GM10847 (cell line): ENCODE data around the gene CYP1A2.

Experiments
- POLR2A ChIP-seq: IDR thresholded peaks from 2 replicates; pipeline ENCODE4 v1.6.1; 2011; ENCODE audit not compliant: insufficient read length; ENCODE audit errors: extremely low read depth

CYP1A2 gene

DNA sequence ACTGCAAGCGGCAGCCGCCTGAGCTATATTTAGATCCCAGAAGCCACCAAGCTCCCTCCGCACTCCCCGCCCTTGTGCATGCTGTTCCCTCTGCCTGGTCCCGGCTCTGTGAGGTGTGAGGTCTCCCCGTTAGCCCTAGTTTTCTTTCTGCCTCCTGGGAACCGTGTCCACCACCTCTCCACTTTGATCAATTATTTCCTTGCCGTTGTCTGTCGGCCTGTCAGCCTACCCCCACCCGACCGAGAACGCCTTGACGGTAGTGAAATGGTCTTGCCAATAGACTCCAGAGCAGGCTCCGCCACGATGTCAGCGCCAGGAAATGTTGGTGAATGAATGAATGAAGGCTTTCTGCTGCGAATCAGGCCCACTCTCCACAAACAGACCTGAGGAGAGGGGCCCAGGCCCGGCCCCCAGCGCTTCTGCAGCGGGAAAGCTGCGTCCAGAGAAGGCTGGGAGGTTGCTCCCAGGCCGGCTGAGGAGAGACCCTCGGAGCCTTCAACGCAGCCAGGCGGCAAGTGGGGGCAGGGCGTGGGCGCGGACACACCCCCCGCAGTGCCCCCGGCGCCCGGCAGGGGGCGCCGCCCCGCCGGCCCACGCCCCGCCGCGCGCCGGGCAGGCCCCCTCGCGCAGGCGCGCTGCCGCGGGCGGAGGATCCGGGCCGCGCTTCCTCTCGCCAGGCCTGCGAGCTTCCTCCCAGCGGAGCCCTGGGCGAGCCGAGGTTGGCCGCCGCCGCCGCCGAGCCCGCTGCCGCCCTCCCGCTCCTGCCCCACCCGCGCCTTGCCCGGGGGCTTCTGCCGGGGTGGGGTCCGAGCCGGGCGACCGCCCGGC lies 33.0 kb downstream of the CYP1A2 start, which contains the start of gene CSK:
TSS of gene CSK (plus strand) at position 650 of the 828 bp plus-strand sequence. CDS start 16,218 bp downstream, outside the sequence.
- TF ChIP-seq POLR2A = peak; percentile 54

DNA sequence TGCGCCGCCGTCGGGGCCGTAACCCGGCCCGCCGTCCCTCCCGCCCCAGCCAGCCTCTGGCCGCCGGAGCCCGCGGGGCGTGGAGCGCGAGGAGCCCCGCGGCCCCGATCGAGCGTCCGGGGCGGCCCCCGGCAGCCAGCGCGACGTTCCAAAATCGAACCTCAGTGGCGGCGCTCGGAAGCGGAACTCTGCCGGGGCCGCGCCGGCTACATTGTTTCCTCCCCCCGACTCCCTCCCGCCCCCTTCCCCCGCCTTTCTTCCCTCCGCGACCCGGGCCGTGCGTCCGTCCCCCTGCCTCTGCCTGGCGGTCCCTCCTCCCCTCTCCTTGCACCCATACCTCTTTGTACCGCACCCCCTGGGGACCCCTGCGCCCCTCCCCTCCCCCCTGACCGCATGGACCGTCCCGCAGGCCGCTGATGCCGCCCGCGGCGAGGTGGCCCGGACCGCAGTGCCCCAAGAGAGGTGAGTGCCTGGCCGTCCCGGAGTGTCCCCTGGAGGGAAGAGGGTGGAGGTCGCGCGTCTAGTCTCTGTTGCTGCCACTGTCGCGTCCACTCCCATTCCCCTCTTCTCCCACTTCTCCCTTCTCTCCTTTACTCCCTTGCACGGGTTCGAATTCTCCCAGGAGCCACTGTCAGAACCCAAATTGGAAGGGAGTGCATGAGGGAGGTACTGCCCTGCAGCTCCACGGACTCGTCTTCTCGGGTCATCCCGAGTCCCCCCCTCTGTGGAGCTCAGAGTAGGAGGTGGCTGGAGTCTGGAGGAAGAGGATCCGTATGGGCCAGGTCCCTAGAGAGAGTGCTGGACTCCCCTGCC lies 33.8 kb downstream of the CYP1A2 start:
- no peak for TF ChIP-seq POLR2A

GRCh38 chr15:74783072-74783807 lies 34.6 kb downstream of the CYP1A2 start:
- no peak for TF ChIP-seq POLR2A

DNA sequence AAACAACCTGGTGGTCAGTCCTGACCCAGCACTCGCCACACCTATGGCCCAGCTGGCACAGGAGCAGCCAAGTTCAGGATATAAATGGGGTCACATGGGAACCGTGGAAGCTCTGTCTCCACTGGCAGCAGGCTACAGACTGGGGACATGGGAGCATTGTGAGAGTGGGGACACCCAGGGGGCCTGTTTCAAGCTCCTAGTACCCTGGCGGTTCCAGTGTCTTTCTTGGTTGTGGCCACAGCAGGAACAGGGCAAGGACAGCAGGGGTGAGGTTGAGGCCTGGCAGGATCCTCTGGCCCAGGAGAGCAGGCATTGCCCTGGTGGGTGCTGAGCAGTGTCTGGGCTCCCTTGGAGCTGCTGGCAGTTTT lies 35.1 kb downstream of the CYP1A2 start:
- TF ChIP-seq POLR2A = no peak

DNA sequence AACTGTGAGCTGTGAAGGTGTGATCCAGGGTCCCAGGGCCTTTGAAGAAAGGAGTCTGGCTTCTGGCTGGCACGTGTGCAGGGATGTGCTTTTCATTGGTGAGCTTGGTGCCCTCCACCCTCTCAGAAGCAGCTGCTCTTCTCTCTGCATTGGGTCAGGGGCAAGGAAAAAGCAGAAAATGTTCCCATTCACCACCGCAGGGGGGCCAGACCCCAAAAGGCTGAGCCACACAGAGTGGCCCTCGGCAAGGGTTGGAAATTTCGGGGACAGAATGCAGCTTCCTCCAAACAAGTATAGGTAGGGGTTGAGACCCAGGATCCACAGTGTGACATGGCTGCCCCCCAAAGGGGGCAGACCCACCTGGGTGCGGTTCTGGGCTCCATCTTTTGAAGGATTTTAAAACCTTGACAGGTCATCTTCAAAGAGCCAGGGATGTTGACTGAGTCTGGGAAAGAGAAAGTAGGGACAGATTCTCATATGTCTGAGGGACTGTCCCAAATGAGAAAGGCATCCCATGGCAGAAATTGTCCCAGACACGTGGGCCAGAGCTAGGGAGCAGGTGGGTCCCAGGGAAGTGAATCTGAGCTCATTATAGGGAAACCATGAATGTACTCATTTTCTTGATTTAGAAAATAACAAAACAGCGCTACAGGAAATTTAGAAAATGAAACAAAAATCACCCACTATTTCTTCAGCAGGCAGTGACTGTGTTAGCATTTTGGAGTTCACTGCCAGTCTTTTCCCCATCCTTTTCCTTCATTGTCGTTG lies 36.0 kb downstream of the CYP1A2 start:
- TF ChIP-seq POLR2A = no peak

DNA sequence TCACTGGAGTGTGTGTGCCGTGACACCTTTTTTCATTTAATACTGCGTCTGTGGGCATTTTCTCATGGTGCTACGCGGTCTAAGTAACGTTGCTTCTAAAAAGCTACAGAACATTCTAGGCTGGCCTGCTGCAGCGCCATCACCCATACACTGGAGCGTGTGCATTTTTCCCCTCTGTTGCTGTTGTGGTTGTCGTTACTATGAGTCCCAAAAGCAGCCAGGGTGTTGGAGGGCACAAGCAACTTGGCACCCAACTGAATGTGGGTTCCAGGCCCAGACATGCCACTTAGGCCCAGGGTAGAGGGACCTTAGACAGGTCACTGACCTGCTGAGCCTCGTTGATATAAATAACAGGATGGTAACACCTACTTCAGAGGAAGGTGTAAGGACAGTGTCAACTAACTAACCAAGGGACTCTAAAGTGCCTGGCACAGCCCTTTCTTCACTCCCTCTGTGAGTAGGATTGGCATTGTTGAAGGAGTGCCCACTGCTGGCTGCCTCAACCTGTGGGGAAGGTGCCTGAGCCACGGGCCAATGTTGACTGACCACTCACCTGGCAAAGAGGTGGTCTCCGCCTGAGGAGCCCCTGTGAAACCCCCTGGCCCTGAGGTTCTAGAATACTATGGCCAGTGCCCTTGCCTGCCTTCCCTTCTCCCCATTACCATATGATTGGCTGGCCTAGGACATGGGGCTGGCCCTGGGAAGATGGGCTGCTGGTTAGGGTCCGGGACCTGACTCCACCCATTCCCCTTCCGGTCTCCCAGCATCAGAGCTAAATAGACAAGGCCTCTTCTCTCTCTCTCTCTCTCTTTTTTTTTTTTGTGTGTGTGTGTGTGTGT lies 36.8 kb downstream of the CYP1A2 start:
- no peak for TF ChIP-seq POLR2A

- no peak for TF ChIP-seq POLR2A
These were observed 38.0 kb downstream of the CYP1A2 start for GRCh38 chr15:74786551-74787165.

GRCh38 chr15:74787251-74788041 lies 38.8 kb downstream of the CYP1A2 start:
- TF ChIP-seq POLR2A = peak; percentile 47

GRCh38 chr15:74788042-74788682 lies 39.5 kb downstream of the CYP1A2 start:
- TF ChIP-seq POLR2A = no peak

- peak; percentile 62 for TF ChIP-seq POLR2A
These were observed 40.1 kb downstream of the CYP1A2 start for GRCh38 chr15:74788683-74789151.

- TF ChIP-seq POLR2A = peak; percentile 47
These were observed 40.6 kb downstream of the CYP1A2 start for GRCh38 chr15:74789171-74789631.

DNA sequence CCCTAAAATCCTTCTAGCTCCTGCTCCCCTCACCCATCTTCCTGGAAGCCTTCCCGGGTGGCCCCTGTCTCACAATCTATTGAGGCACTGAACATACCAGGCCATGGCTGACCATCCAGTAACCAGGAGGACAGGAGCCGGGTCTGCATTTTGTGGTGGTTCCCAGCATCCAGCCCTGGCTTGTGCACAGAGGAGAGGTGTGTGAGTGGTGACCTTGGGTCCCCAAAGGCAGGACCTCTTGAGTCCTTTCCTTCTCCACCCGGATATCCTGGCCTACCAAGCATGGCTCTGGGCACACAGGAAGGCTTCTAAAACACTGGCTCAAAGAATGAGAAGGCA lies 41.1 kb downstream of the CYP1A2 start:
- no peak for TF ChIP-seq POLR2A
